Caki2 (cell line): ENCODE data around the gene OSBPL10. TPM values are rescaled to one million over a fixed set of nuclear protein-coding genes. Genes with fewer than 3 reads are reported as not detected.
A peak's percentile ranks its signal among the peaks of the same experiment; 100 is the strongest.

Source experiments
- DNase-seq: peaks from one replicate; pipeline ENCODE4 v3.0.0-alpha.2; 2015; ENCODE audit warnings: low read depth
- in situ Hi-C: cut with HindIII; loops from 2 replicates; pipeline ENCODE4 v1.10.0; 2016; ENCODE audit warnings: low sequenced_read_pairs, low pct_unique_long_range_greater_than_20kb, mixed read lengths
- total RNA-seq: library from RNA; depleted of rRNA; stranded (reverse); fragments of >200 nt; shearing (Covaris generic); gene quantifications from 2 replicates; pipeline ENCODE4 v1.2.3, GENCODE V29; 2014; ENCODE audit warnings: low replicate concordance

Gene OSBPL10
- total RNA-seq, 1 experiment from 2014 or later: 74.7 TPM

- in situ Hi-C loops: no loop called here
- no peak for DNase-seq
Measured at GRCh38 chr3:31724116-31724515, 256.9 kb downstream of the OSBPL10 start.

GRCh38 chr3:31723701-31724100 lies 257.4 kb downstream of the OSBPL10 start:
- DNase-seq: no peak
- in situ Hi-C loops: no loop called here

DNA sequence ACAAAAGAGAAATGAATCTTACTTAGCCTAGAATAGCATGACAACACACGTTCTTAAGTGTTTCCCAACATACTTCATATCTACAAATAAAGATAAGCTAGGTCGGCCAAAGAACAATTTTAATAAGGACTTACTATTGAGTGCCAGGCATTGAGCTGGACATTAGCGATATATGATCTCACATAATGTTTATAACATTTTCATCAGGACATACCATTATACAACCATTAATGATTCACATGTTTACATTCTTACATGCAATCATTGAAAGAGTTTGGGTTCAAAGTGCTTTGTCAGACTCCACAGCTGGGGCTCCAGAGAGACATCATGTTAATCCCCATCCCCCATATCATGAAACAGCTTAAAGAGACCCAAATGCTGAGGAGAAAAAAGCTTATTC lies 259.4 kb downstream of the OSBPL10 start:
- DNase-seq: no peak

DNA sequence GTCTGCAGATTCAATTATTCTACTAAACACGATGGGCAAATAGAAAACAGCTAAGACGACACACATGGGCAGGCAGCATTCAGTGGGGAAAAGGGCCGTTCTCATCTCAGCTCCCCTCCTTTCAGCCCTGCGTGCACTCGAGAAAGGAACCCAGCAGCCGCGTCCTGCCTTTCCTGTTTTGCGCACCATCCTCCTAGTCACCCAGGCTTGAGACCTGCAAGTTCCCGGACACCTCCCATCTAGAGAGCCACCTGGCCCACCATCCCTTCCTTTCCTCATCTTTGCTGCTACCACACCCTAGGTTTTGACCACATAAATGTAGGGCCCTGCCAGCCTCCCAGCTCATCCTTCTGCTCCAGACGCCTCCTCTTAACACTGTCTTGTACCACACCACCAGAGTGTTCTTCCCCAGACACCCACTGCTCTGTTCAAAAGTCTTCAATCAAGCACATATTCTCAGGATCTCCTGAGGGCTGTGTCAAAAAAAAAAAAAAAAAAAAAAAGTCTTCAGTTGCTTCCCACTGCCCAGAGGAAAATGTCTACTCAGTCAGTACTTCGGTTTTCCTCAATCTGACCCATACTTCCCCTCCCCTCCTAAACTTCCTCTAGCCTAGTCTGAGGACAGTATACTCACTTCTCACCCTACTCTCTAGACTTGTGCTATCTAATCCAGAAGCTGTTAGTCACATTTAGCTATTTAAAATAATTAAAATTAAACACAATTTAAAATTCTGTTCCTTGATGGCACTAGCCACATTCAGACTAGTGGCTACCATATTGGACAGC lies 266.4 kb downstream of the OSBPL10 start:
- in situ Hi-C loops: no loop called here
- no peak for DNase-seq

More for the DNA sequence above, 259.4 kb downstream of the OSBPL10 start:
- in situ Hi-C loops: no loop called here

DNA sequence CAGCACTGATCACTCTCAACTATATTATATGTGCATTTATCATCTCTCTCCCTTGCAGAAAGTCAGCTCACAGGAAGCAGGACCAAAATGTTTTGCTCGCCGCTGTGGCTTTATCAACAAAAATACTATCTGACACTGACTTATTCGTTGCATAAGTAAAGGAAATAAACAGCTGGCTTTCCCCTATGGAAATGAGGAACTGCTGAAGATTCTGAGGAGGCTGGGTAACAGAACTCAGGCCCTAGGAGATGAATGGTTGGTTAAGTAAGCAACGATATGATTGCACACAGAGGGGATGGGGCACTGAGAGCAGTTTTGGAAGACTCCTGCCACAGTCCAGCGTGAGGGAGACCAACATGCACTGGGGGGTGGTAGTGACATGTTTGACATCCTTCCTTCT lies 267.2 kb downstream of the OSBPL10 start:
- in situ Hi-C loops: no loop called here
- no peak for DNase-seq

DNA sequence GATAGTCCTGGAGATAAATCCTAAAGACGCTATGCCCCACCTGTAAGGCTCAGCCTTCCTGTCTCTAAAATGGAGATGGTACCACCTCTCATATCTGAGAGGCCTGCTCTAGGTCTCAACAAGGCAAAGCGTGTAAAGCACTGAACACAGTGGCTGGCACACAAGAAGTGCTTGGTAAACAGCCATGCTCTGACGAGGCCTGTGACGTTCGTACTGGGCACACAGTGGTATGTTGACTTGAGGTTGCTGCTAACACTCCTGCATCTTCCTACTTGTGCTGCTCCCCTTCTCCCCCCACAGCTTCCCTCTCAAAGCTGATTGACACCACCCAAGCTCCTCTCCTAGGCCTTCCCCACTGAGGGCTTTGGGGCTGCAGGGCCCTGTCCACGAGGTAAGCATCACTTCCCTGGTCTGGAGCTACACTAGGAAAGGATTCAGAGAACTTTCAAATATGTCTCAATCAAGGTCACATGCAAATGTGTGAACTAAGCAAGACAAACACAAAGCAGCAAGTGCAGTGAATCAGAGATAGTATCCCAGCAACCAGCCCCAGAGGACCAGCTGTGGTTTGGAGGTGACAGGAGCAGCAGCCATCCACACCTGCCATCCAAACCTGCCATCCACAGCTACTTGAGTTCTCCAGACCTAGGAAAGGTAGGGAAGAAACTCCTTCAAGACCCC lies 270.8 kb downstream of the OSBPL10 start:
- in situ Hi-C loops: no loop called here
- DNase-seq: no peak

DNA sequence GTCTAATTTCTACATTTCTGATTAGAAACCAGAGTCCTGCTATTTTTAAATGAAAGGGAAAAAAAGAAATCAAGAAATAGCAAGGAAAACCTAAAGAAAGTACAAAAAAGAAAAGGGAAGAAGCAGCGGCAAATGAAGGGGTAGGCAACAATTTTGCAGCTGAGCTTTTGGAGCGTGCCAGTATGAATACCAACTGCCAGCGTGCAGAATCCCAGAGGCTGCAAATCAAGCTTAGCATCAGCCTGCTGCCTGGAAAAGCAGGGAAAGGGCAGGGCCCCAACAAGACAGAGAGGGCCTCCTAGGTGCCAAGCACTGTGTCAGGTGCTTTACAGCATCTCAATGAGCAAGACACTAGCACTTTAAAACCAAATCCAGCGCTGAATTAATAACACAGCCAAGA lies 271.5 kb downstream of the OSBPL10 start:
- DNase-seq: no peak
- in situ Hi-C loops: no loop called here

DNA sequence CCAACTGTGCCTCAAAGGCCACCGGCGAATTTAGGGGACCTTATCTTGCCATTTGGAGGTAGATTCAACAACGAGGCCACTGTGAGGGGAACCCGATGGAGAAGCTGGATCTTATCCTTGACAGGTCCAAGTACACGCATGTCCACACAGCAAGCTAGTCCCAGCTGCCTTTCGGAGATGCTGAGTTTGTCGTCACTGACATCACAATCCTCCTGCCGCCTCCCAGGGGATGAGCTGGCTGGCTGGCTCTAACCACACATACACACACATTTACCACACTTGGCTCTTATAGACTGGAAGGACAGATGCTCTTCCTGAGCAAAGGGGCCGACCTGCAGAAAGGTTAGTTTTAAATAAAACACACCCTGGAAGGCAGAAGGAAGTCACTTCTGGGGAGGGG lies 272.1 kb downstream of the OSBPL10 start:
- no peak for DNase-seq
- in situ Hi-C loops: no loop called here

DNA sequence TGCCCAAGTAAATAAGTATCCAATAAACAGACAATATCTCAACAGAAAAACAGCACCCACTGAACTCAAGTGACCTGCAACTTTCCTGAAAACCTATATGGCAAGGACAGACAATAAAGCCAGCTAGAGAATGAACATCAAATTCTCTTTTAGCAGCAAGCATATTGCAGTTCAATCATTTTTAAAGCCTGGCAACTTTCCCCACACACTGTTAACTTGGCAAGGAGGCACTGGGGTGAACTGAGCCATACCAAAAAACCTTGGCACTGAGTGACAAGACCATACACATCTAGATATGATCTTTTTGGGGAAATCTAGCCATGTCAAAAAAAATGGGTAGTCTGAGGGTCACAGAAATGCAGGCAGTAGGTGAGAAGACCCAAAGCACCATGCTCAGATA lies 273.8 kb downstream of the OSBPL10 start:
- in situ Hi-C loops: no loop called here
- no peak for DNase-seq

DNA sequence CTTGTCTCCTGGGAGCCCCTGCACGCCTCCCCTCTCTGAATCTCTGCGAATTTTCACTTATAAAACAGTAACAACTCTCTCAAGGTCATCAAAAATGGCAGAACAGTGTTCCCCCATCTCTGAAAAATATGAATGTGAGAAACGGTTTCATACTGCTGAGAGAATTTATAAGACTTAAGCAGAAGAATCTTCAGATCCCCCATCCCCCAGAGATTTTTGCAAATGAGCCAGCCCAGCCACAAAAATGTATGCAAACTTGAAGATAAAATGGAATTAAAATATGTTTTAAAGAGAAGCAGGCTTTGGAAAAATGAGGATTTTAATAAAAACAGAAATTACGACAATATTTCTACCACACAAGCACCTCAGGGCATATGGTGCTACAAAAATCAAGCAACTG lies 275.3 kb downstream of the OSBPL10 start:
- no peak for DNase-seq
- in situ Hi-C loops: no loop called here

DNA sequence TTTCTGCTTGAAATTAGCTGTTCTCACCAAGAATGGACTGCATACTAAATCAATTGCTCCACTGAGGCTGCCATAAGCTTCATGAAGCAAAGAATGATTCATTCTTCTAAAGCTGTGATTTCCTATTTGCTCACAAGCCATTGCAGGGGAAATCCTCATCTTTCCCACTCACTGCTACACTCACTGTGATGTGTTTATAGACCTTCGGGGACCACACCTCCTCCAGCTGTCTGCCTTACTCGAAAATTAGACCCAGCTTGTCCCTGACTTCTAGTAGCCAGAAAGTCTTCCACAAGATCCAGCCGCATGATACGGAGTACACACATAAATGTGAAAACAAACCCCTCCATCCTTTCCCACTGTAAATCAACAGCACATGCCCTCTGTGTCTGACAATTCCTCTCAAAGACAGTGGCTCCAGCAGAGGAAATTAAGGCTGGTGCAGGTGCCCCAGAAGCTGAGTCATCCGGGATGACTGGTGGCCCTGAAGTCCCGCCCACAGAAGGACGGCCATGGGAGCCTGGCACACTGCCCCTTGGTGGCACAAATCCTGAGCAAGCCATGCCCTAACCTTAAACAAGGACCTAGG lies 276.4 kb downstream of the OSBPL10 start:
- in situ Hi-C loops: no loop called here
- DNase-seq: peak; percentile 77

DNA sequence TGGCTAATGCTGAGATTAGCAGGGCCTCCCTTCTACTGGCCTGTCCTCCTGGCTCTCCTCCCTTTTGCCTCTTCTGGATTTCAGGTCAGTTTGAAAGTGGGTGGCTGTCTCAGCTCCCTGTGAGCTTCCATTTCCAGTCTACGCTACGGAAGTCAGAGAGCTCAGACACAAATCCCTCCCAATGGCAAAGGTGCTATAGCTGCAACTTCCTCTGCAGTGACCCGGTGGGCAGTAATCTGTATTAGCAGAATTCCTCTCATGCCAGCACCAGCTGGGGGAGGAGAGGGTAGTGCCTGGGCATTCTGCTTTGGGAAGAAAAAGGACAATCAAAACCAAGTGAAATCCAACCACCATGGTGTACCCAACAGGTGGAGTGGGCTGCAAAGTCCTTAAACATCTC lies 276.9 kb downstream of the OSBPL10 start:
- in situ Hi-C loops: no loop called here

DNA sequence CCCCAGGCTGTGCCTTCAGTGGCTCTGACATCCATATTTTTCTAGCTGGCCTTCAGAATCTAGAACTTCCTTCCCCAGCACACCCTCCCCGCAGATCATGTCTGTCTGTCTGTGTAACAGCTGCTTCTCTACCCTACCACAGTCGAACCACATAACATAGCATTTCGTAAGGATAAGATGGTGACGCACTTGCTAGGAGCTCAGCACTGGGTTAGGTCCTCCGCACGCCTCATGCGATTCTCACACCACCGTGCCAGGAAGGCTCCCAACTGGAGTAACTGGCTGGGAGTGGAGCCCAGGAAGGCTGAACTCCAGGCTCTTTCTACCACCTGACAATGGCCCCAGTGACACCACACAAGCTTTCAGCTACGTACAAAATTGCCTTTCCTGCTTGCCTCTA lies 279.8 kb downstream of the OSBPL10 start:
- in situ Hi-C loops: no loop called here
- no peak for DNase-seq

More for the DNA sequence above, 276.9 kb downstream of the OSBPL10 start:
- DNase-seq: no peak

GRCh38 chr3:31699309-31699953 lies 281.6 kb downstream of the OSBPL10 start:
- DNase-seq: peak; percentile 24
- in situ Hi-C loops: no loop called here

DNA sequence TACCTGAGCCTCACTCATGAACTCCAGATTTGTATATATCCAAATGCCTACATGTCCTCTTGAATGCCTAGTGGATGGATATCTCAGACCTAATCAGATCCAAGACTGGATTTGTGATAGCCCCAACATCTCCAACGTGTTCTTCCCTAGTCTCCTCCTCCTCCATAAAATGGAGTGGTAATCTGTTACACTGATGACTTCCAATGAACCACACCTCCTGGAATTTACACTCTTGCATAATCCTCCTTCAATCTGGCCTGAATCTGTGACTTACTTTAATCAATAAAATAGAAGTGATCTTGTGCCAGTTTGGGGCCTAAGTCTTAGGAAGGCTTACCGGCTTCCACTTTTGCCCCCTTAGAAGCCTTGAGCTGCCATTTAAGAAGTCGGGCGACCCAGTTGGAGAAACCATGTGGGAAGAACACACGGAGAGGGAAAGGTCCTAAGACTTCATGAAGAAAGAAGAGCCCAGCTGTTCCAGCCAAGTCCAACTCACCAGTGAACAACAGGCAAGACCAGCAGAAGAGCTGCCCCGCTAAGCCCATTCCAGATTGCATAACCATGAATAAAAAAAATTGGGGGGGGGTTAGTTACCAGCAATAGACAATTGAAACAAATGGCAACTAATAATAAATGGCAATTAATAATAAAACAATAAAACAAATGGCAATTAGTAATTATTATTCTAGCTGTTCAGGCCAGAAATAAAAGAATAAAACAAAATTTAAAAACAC lies 284.1 kb downstream of the OSBPL10 start:
- no peak for DNase-seq
- in situ Hi-C loops: no loop called here

DNA sequence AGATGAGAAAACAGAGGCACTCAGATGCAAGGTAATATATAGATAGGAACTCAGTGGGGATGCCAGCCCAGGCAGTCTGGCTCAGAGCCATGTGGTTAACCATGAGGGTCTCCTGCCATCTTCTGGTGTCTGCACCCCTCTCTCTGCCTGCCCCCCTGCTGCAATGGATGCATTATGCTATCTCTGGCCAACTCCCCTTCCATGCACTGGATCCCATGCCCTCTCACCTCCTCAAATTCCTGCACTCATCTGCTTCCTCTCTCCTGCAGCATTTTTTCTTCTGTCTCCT lies 285.1 kb downstream of the OSBPL10 start:
- in situ Hi-C loops: no loop called here
- no peak for DNase-seq

DNA sequence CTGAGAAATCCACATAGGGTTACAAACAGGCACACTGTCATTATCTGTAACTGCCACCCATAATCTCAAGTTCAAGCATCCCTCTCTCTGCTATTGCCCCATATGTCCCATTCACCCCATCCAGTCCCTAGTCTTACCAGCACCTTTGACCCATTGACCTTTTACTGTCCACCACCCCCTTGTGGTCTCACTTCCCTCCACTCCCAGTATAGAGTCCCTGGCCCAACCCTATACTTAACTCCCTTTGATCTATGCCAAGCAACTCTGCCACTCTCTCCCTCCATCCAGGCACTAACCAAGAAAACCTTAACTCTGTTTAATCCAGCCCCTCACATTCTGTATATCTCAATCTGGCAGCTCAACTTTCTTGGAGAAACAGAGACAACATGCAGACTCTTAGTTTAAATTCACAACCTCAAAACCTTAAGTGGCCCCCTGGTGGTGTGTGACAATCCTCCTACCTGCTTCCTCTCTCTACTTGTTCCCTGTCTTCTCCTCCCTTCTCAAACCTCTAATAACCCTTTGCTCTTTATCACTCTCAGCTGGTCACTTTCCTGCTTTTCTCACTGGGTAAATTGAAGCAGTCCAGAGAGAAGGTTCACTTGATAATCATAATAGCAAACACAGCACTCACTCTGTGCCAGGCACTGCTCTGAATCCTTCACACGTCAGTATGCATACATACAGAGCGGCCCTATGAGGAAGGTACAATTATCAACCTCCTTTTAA lies 285.6 kb downstream of the OSBPL10 start:
- in situ Hi-C loops: no loop called here
- no peak for DNase-seq

GRCh38 chr3:31693346-31693745 lies 287.7 kb downstream of the OSBPL10 start:
- DNase-seq: no peak
- in situ Hi-C loops: no loop called here
